Epithelial cell of esophagus (primary cell): ENCODE measurements around the gene FARS2.
A peak's percentile ranks its signal among the peaks of the same experiment; 100 is the strongest.

Source experiments
- DNase-seq: peaks from one replicate; pipeline ENCODE4 v3.0.0; 2010; ENCODE audit warnings: low read depth
- H3K4me3 ChIP-seq: 2 replicates; pipeline ENCODE4 v1.5.1; 2011; ENCODE audit warnings: mild to moderate bottlenecking, low read length, control low read depth
- TF ChIP-seq, protein P1 (sequence below): IDR thresholded peaks from 2 replicates; pipeline ENCODE4 v1.5.1; 2011; ENCODE audit warnings: low read depth, mild to moderate bottlenecking, low read length, control low read depth, inconsistent platforms; ENCODE audit not compliant: insufficient read depth; ENCODE audit errors: missing control alignments

Gene FARS2

DNA sequence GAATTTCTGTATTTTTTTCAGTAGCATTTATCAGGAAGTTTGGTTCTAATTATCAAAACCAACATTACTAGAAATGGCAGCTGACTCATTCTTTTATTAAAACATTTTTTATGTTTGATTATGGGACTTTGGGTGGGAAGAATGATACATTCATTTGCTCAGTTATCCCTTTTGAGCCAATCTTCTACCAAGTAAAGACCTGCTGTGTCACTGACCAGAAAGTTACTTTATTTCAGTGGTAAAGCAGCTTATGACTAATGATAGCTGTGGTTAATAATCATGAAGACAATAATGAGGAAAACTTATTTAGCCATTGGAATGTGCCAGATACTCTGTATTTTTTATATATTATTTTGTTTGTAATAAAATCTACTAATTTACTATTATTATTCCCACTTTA, 142.3 kb downstream of the FARS2 start:
- TF ChIP-seq, protein P1, sequence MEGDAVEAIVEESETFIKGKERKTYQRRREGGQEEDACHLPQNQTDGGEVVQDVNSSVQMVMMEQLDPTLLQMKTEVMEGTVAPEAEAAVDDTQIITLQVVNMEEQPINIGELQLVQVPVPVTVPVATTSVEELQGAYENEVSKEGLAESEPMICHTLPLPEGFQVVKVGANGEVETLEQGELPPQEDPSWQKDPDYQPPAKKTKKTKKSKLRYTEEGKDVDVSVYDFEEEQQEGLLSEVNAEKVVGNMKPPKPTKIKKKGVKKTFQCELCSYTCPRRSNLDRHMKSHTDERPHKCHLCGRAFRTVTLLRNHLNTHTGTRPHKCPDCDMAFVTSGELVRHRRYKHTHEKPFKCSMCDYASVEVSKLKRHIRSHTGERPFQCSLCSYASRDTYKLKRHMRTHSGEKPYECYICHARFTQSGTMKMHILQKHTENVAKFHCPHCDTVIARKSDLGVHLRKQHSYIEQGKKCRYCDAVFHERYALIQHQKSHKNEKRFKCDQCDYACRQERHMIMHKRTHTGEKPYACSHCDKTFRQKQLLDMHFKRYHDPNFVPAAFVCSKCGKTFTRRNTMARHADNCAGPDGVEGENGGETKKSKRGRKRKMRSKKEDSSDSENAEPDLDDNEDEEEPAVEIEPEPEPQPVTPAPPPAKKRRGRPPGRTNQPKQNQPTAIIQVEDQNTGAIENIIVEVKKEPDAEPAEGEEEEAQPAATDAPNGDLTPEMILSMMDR: no peak
- DNase-seq: peak; percentile 48
- no peak overlapping the region for H3K4me3 ChIP-seq

DNA sequence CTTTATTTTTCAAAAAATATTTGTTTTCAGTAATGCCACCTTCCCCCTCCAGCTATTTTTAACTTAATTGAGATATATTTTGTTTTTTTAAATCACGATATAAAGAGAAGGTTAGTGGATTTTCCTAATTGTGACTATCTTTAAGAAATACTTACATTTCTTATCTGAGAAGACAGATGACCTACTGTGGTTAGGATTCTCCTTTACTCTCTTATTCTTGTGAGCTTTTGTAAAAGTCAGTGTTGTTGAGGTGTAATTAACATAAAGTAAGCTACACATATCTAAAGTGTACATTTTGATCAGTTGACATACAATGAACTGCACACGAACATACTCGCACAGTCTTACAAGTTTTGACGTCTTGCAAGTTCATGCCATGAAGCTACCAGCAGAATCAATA, 144.7 kb downstream of the FARS2 start:
- no peak overlapping the region for H3K4me3 ChIP-seq
- TF ChIP-seq, protein P1: no peak
- DNase-seq: no peak

DNA sequence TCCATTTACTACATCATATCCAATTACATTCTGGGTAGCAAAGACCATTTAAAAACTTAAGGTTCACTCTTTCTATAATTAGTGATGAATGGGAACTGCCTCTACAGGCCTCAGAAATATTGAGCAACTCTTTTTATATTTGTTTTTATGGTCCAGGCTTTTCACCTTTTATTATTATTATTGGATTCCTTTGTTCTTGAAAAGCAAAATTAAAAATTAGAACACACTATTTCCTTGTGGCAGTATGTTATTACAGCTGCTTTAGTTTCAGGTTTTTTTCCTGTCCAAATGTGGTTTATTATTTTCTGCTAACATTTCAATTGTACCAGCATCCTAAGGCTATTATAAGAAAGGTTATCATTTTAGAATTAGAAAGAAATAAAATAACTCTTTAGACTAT, 150.1 kb downstream of the FARS2 start:
- TF ChIP-seq, protein P1: no peak
- no peak overlapping the region for H3K4me3 ChIP-seq
- no peak for DNase-seq

DNA sequence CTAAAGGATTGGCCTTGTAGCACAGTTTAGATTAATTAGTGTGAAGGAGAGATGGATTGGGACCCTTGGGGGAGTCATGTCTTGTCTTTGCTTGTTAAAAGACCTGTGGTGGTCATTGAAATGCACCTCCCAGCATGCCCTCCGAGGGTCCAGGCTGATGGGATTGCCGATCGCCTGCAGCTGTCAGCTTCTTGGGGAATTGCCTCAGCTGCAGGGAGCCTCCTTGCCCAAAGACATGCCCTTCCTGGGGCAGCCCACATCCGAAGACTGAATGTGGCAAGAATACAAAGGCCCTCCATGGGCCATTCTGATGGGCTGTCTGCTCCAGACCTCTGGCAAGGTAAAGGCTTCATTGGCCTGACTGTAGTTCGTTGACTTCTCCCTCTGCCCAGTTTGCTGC, 150.7 kb downstream of the FARS2 start:
- TF ChIP-seq, protein P1: no peak
- no peak for DNase-seq
- no peak overlapping the region for H3K4me3 ChIP-seq

DNA sequence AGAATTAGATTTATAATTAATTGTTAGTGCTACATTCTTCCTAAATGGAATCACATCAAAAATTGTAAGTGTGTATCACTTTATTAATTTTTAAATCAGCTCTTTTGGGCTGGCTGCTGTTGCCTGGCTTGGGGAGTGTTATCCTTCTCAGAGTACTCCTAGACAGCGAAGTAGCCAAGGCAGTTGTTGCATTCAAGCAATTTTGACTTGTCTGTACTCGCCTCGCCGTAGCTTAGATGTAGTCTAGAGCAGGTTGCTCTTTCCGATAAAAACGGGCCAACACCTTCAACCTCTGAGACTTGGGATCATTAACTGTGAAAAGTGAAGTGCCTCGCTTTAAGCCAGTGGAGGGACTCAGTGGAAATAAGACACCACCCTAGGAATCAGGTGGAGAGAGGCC, 151.3 kb downstream of the FARS2 start:
- peak; percentile 56 for DNase-seq
- no peak overlapping the region for H3K4me3 ChIP-seq
- TF ChIP-seq, protein P1: no peak

DNA sequence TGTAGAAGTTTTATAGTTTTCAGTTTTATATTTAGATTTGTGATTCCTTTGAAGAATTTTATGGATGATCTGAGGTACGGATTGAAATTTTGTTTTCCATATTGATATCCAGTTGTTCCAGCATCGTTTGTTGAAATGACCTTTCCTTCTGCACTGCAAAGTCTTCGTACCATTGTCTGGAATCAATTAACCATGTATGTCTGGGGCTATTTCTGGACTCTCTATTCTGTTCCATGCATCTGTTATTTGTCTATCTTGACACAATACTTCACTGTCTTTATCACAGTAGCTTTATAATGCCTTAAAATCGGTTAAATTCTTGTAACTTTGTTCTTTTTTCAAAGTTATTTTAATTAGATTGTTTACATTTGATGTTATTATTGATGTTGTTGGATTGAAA, 154.9 kb downstream of the FARS2 start:
- TF ChIP-seq, protein P1: no peak
- no peak for DNase-seq
- H3K4me3 ChIP-seq: no peak overlapping the region

DNA sequence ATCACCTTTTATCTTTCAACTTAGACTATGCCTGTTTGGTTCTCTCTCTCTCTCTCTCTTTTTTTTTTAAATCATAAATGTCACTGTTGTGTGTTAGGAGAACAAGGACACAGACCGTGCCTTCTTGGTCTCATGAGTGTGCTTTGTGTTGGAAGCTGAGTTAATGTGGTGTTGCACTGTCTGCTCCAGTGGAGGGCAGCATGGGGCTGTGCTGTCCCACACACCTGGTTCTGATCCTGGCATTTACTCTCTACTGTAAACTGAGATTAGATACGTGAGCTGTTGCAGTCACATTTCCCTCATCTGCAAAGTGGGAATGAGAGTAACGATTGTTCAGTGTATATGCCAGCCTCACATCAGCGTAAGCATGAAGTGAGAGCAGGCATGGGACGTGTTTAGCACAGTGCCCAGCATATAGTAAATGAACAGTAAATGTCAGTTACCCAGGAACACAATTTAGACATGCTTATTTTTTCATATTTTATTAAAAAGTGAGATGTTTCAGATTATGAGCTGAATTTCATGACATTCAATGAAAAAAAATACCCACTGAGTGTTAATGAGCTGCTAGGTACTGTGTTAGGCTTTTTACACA, 161.1 kb downstream of the FARS2 start:
- peak; percentile 58 for DNase-seq
- TF ChIP-seq, protein P1: peak; percentile 84
- no peak overlapping the region for H3K4me3 ChIP-seq
